HG03442 (cell line): Measurements from ENCODE around the gene SLC22A5.
A peak's percentile ranks its signal among the peaks of the same experiment; 100 is the strongest.
"Not testable (repeated sequence)": the region's sequence is repeated elsewhere in the genome, so short reads cannot be mapped to it uniquely, and the experiment has no call there.

ENCODE experiments used
- ATAC-seq: cut with Tn5 transposase; IDR thresholded peaks from one replicate; pipeline ENCODE4 v1.9.1; 2021; ENCODE audit warnings: mild to moderate bottlenecking, moderate library complexity; ENCODE audit not compliant: unreplicated experiment

Gene SLC22A5

GRCh38 chr5:132410451-132411303 lies 41.2 kb downstream of the SLC22A5 start:
- ATAC-seq, result peak; percentile 56

GRCh38 chr5:132411304-132412013 lies 41.9 kb downstream of the SLC22A5 start:
- peak; percentile 1 for ATAC-seq

- no peak for ATAC-seq
Observed at GRCh38 chr5:132413567-132413966, 44.1 kb downstream of the SLC22A5 start.

- ATAC-seq, result no peak
Observed at GRCh38 chr5:132414634-132415378, 45.3 kb downstream of the SLC22A5 start.

GRCh38 chr5:132415516-132415915 lies 46.0 kb downstream of the SLC22A5 start:
- ATAC-seq, result not testable (repeated sequence)

GRCh38 chr5:132416306-132417009 lies 46.9 kb downstream of the SLC22A5 start:
- ATAC-seq, result no peak

- no peak for ATAC-seq
Observed at GRCh38 chr5:132417010-132417439, 47.5 kb downstream of the SLC22A5 start.

GRCh38 chr5:132417461-132417860 lies 48.0 kb downstream of the SLC22A5 start:
- no peak for ATAC-seq

GRCh38 chr5:132417889-132418485 lies 48.5 kb downstream of the SLC22A5 start:
- no peak for ATAC-seq

- ATAC-seq, result no peak
Observed at GRCh38 chr5:132418881-132419280, 49.4 kb downstream of the SLC22A5 start.

- ATAC-seq, result peak; percentile 28
Observed at GRCh38 chr5:132419502-132420468, 50.3 kb downstream of the SLC22A5 start.

GRCh38 chr5:132420706-132421272 lies 51.3 kb downstream of the SLC22A5 start:
- ATAC-seq, result peak; percentile 40

GRCh38 chr5:132421462-132421861 lies 52.0 kb downstream of the SLC22A5 start:
- ATAC-seq, result no peak

GRCh38 chr5:132422720-132423437 lies 53.4 kb downstream of the SLC22A5 start:
- ATAC-seq, result peak; percentile 37

- ATAC-seq, result no peak
Observed at GRCh38 chr5:132423438-132423898, 54.0 kb downstream of the SLC22A5 start.

- no peak for ATAC-seq
Observed at GRCh38 chr5:132424167-132424880, 54.8 kb downstream of the SLC22A5 start.
